ENCODE measurements around the gene EXO1. TPM values are rescaled to one million over a fixed set of nuclear protein-coding genes. Genes with fewer than 3 reads are reported as not detected.

Gene EXO1
- total and polyA plus RNA-seq, 2 donors (not counting 3 experiments of a cell fraction or from before 2014, with no cell fraction given), result 4.1 to 23.5 TPM

DNA sequence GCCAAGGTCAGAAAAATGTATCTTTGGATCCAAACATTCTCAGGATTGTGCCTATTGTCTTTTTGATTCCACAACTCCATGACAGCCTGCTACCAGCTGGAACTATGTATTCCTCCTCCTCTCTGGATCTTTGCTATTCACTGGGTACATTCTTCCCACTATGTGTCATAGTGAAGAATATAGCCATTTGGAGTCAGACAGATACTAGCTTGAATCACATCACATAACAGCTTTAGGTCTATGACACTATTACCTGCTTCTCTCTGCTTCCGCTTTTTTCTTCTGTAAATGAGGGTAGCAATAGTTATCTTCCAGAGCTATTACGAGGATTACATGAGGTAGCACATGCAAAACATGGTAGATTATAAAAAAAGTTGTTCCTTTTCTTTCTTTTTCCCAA, 5.4 kb upstream of the EXO1 start:
- H3K9me1 ChIP-seq (replicated peaks; ENCODE audit: control insufficient read depth, extremely low read depth, insufficient read depth, low read length), result no peaks in the 10 kb centered on the region
- CTCF ChIA-PET, result interaction anchor here (0.8 to 2.4 kb wide), 2 partner anchors 231 to 357 kb away, joined by 3 to 8 read pairs; no protein-coding TSS in a partner anchor
- TF ChIP-seq MYC (IDR thresholded peaks at IDR 0.05; ENCODE audit: low read depth, low read length) (no peak), EZH2 (IDR thresholded peaks at IDR 0.05; ENCODE audit: borderline replicate concordance, low read depth, low read length, severe bottlenecking) (no peak), JUN (IDR thresholded peaks at IDR 0.05; ENCODE audit: borderline replicate concordance, insufficient read depth, insufficient read length, low read depth) (no peak), GATA2 (IDR thresholded peaks at IDR 0.05; ENCODE audit: insufficient read depth, insufficient read length, low read depth, low read length) (no peak), POLR2A (IDR thresholded peaks at IDR 0.05; ENCODE audit: low read depth, low read length) (no peak), POLR2AphosphoS5 (IDR thresholded peaks at IDR 0.05; ENCODE audit: insufficient read depth, low read depth, low read length) (no peak), FOS (IDR thresholded peaks at IDR 0.05; ENCODE audit: borderline replicate concordance, insufficient read depth, low read length) (no peak)
- TF ChIP-seq, protein P1, sequence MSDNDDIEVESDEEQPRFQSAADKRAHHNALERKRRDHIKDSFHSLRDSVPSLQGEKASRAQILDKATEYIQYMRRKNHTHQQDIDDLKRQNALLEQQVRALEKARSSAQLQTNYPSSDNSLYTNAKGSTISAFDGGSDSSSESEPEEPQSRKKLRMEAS (IDR thresholded peaks at IDR 0.05; ENCODE audit: insufficient read depth, insufficient read length), result no peak
- TF ChIP-seq, protein P2, sequence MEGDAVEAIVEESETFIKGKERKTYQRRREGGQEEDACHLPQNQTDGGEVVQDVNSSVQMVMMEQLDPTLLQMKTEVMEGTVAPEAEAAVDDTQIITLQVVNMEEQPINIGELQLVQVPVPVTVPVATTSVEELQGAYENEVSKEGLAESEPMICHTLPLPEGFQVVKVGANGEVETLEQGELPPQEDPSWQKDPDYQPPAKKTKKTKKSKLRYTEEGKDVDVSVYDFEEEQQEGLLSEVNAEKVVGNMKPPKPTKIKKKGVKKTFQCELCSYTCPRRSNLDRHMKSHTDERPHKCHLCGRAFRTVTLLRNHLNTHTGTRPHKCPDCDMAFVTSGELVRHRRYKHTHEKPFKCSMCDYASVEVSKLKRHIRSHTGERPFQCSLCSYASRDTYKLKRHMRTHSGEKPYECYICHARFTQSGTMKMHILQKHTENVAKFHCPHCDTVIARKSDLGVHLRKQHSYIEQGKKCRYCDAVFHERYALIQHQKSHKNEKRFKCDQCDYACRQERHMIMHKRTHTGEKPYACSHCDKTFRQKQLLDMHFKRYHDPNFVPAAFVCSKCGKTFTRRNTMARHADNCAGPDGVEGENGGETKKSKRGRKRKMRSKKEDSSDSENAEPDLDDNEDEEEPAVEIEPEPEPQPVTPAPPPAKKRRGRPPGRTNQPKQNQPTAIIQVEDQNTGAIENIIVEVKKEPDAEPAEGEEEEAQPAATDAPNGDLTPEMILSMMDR (IDR thresholded peaks at IDR 0.05; ENCODE audit: extremely low read depth in 1 of 2, insufficient read depth in 1 of 2, low read depth in 1 of 2, low read length in 2 of 2), result no peak
- intact Hi-C loops (cut with micrococcal nuclease), result no loop called here
- dilution Hi-C loops (cut with MboI; ENCODE audit: extremely low pct_ligation_motif_present, low sequenced_read_pairs), result no loop called here
- peaks cover 6 to 14% of the 10 kb centered on the region in 2 experiments for H3K27me3 ChIP-seq (ENCODE audit: control insufficient read depth in 2 of 2, insufficient read depth in 2 of 2, low read length in 2 of 2)
- H3K9me3 ChIP-seq (replicated peaks; ENCODE audit: control insufficient read depth, insufficient read depth, low read length), result no peaks in the 10 kb centered on the region
- H3K4me3 ChIP-seq (replicated peaks in 1 of 3; ENCODE audit: insufficient read depth in 1 of 3, low read depth in 1 of 3, low read length in 3 of 3), result no peak overlapping the region
- H2AFZ ChIP-seq (ENCODE audit: low read depth, low read length), result no peak overlapping the region
- no peaks in the 10 kb centered on the region for H3K36me3 ChIP-seq (ENCODE audit: control insufficient read depth in 2 of 2, extremely low read depth in 1 of 2, insufficient read depth in 2 of 2, low read length in 2 of 2)
- H3K4me1 ChIP-seq (ENCODE audit: control insufficient read depth, extremely low read depth, insufficient read depth, low read length), result peaks cover 9% of the 10 kb centered on the region
- no peak overlapping the region for H3K9ac ChIP-seq (replicated peaks; ENCODE audit: extremely low read depth, insufficient read depth, low read length)
- no peaks in the 10 kb centered on the region for H3K79me2 ChIP-seq (ENCODE audit: control insufficient read depth, insufficient read depth, low read length)
- no peak overlapping the region for H3K27ac ChIP-seq (ENCODE audit: insufficient read depth, low read depth, low read length)
- BruUV-seq (replicated peaks), result no TSS peak
- FAIRE-seq (no peak), DNase-seq (ENCODE audit: low read depth, low spot score) (no peak)
- H3K4me2 ChIP-seq (ENCODE audit: insufficient read depth, low read length), result no peak overlapping the region
- POLR2A ChIA-PET, result no interaction called here
- H4K20me1 ChIP-seq (replicated peaks; ENCODE audit: control insufficient read depth, extremely low read depth, insufficient read depth, low read length), result no peaks in the 10 kb centered on the region
